ENCODE results near the gene NMBR. TPM values are rescaled to one million over a fixed set of nuclear protein-coding genes. Genes with fewer than 3 reads are reported as not detected.
"Not testable (repeated sequence)": the region's sequence is repeated elsewhere in the genome, so short reads cannot be mapped to it uniquely, and the experiment has no call there.

Gene NMBR
- polyA plus RNA-seq, 1 donor, result 0.14 TPM

GRCh38 chr6:142154336-142154735 is 7.4 kb upstream of the NMBR start:
- DNase-seq, result no peak

GRCh38 chr6:142153196-142153595 is 6.3 kb upstream of the NMBR start:
- no peak for DNase-seq

- DNase-seq, result no peak
Observed at GRCh38 chr6:142152746-142153145, 5.8 kb upstream of the NMBR start.

- not testable (repeated sequence) for DNase-seq
Observed at GRCh38 chr6:142141531-142141930, 5.4 kb downstream of the NMBR start.

DNA sequence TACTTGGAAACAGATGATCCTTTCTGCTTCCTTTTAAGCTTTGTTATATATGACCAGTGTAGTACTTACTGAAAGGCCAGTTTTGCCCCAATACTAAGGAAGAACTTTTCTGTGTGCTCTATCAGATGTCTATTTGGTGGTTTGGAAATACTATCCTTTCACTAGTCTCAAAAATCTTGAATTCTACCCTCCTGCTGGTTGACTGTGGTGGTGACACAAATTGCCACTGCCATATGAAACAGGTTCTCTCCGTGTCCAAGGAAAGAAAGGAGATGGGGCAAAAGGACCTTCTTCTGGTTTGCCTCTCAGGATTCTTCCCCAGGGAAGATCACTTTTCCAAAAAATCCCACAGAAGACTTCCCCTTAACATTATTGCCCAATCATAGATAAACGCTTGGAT is 8.0 kb downstream of the NMBR start:
- DNase-seq, result no peak

- DNase-seq, result no peak
Observed at GRCh38 chr6:142132625-142133024, 14.3 kb downstream of the NMBR start, which contains the start of gene GJE1. GJE1 (plus strand) TSS chr6:142132925; CDS start chr6:142133159, 234 bp downstream.

- DNase-seq, result no peak
Observed at GRCh38 chr6:142130814-142131213, 16.1 kb downstream of the NMBR start.

- DNase-seq, result no peak
Observed at GRCh38 chr6:142121342-142121741, 25.6 kb downstream of the NMBR start.

- DNase-seq, result no peak
Observed at GRCh38 chr6:142118925-142119324, 28.0 kb downstream of the NMBR start.

DNA sequence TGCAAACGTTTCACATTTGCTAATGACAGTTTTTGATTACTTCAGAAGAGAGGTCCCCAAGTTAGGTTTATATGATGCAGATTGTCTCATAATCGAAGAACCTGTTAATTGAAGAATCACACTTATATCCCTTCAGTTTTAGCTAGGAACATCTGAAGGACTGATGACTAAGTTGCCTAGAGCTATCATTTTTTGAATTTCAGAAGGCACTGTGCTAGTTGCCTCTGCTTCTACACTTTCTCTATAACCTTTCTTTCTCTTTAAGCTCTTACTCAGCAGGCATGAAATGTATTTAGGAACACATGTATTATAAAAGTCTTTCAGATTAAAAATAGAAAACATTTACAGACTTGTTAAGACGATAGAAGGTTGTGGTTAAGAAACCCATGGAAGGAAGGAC is 28.6 kb downstream of the NMBR start:
- no peak for DNase-seq

DNA sequence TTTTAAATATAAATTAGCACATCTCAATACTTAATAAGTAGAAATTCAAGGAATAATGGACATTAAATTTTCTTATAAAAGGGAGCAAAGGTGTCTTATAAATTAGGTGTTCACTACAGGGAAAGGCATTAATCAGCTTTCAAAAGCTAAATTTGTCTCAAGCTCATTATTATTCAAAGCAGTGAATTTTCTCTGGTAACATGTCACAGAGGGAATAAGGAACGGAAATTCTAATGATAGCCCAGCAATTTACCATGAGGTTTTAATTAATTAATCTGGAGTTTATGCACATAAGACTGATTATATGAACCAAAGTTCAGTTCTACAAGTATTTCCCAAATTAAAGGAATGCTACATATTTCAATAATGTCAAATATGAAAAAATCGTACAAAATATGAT is 29.6 kb downstream of the NMBR start:
- DNase-seq, result no peak

- DNase-seq, result peak; percentile 66
Observed at GRCh38 chr6:142112451-142113061, 34.4 kb downstream of the NMBR start.

DNA sequence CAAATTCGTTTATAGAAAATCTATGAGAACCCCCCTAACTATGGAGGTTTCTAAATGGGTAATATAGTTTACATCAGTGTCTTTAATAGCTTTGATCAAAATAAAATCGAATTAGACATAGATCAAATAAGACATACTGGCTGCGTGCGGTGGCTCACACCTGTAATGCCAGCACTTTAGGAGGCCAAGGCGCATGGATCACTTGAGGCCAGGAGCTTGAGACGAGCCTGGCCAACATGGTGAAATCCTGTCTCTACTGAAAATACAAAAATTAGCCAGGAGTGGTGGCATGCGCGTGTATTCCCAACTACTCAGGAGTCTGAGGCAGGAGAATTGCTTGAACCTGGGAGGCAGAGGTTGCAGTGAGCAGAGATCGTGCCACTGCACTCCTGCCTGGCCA is 36.1 kb downstream of the NMBR start:
- not testable (repeated sequence) for DNase-seq

GRCh38 chr6:142104820-142105219 is 42.1 kb downstream of the NMBR start:
- DNase-seq, result not testable (repeated sequence)

DNA sequence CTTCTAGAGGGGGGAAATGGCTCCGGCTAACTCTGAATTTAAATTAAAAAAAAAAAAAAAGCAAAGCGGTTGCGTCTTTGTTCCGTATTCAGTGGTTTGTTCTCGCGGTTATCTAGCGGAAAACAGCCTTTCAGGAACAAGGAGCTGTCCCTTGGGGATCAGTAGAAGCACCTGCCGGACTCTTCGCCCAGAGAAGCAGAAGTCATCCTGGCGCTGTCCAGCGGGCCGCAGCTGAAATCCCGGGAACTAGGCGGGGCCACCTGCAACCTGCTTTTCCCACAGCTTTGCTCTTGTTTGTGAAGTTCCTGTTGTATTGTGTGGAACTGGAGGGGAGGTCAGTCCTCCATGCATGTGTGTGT is 58.1 kb downstream of the NMBR start:
- DNase-seq, result peak; percentile 11

DNA sequence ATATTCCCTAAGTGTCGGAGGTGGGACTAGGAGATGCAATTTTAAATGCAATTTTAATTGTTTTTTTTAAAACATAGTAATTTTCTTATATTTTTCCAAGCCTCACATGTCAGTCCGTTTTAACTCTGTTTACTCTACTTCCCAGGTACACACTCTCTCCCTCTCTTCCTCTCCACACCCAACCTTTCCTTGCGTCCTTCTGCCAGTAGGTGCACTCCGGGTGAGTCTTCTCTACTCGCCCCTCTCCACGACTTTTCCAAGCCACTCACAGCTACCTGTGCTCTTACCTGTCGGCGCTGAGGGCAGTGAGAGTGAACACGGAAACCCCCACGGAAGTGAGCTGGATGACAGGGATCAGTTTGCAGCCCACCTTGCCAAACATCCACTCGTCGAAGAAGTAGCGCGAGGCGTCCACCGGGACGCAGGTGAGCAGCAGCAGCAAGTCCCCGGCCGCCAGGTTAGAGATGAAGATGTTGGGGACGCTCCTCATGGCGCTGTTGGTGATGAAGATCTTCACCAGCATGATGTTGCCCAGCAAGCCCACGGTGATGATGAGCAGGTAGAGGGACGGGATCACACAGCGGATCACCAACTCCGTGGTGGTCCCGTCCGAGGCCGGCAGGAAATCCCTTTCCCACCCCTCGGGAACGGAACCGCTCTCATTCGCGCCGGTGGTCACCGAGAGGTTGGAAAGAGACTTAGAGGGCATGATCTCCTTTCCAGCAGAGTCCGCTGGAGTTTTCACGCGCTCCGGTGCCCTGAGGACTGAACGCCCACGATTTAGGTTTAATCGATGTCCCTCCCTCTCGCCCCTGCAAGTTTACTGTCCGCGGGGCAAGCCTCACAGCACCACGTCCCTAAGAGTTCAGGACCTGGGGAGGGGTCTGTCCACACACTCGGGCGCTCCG is 58.7 kb downstream of the NMBR start:
- DNase-seq, result no peak

DNA sequence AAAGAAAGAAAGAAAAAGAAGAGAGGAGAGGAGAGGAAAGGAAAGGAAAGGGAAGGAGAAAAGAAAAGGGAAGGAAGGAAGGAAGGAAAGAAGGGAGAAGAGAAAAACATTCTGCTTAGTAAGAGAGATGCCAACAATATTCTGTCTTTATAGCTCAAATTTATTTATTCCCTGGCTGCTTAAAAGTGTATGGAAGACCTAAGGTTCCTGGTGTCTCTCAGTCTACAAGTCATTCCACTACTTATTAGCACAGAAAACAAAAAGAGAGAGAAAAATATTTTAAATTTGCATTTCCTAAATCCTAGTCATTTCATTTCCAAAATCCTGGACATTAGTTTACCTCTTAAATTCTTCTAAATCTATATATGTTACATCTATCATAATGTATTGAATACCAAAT is 67.8 kb downstream of the NMBR start:
- no peak for DNase-seq

DNA sequence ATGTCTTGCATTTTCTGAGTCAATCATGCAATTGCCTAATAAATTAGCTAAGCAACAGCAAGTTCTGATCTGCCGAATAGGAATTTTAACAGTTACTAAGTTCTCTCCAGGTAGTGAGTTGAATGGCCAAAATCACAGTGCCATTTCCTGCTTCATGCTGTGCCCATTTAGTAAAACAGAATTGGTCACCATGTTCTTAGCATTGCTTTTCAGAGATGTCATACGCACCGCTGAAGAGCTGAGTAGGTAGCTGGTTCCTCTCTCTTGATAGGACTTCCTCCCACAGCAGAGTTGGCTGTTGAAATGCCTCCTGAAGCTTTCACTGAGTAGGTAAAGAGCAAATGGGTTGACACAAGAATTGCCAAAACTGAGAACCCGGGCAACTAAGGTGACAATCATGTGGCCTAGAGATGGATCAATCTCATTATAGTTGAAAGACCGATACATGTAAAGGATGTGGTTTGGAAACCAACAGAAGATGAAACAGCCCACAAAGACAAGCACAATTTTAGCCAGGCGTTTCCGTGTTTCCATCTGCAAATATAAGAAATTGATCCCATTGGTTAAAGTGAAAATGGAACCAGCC is 71.3 kb downstream of the NMBR start:
- DNase-seq, result no peak

- DNase-seq, result no peak
Observed at GRCh38 chr6:142074516-142074915, 72.4 kb downstream of the NMBR start.

DNA sequence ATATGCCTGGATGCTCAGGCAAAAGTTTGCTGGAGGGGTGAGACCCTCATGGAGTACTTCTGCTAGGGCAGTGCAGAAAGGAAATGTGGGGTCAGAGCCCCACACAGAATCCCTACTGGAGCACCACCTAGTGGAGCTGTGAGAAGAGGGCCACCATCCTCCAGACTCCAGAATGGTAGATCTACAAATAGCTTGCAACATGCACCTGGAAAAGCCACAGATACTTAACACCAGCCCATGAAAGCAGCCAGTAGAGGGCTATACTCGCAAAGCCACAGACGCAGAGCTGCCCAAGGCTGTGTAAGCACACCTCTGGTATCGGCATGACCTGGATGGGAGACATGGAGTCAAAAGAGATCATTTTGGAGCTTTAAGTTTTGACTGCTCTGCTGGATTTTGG is 74.9 kb downstream of the NMBR start:
- no peak for DNase-seq

- DNase-seq, result no peak
Observed at GRCh38 chr6:142068416-142068815, 78.5 kb downstream of the NMBR start.

DNA sequence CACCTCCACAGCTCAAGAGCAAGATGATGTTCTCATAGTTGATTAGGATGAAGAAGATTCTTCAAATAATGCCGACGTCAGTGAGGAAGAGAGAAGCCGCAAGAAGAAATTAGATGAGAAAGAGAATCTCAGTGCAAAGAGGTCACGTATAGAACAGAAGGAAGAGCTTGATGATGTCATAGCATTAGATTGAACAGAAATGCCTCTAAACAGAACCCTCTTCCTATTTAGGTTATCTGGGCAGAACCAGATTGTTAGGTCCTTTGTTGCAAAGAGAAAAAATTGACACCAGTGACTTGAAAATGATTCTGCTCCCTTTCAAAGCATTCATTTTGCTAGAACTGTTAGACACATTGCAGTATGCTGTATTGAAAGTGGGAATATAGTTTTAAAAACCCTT is 84.1 kb downstream of the NMBR start:
- not testable (repeated sequence) for DNase-seq

DNA sequence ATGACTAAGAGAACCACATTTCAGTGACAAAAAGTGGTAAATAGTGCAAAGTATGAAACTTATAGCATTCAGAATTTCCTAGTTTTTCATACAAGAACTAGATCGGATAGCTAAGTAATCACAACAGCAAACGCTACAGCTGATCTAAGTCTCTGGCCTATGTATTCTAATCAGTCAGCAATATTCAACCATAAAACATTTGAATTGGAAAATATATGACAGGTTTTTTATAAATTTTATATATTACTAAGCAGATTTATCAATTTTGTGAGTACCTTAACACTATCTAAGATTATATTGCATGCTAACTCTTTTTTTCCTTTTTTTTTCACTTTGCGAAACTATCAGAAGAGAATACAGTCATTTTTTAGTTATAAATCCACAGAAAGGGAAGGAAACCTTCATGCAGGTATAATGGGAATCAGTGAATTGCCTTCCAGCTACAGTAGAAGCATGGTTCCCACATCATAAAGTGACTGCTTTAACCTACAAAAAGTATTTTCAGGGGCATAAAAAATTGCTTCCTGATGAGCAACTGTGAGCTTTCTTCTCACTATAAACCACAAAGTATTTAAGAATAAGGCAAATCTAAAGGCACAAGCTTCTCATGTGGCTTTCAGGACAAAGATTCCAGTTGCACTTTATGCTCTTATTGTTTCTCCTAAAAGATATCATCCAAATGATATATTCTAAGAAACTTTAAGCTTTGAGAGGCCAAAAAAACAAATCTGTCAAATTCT is 88.2 kb downstream of the NMBR start:
- no peak for DNase-seq

All from hindlimb muscle (tissue), 1 donor.